GM21723 (cell line): ENCODE data around the gene KRT84.
"Not testable (repeated sequence)": the region's sequence is repeated elsewhere in the genome, so short reads cannot be mapped to it uniquely, and the experiment has no call there.

ENCODE experiments used
- ATAC-seq: cut with Tn5 transposase; IDR thresholded peaks from one replicate; pipeline ENCODE4 v1.9.1; 2021; ENCODE audit warnings: mild to moderate bottlenecking, moderate library complexity; ENCODE audit not compliant: unreplicated experiment

KRT84 gene

DNA sequence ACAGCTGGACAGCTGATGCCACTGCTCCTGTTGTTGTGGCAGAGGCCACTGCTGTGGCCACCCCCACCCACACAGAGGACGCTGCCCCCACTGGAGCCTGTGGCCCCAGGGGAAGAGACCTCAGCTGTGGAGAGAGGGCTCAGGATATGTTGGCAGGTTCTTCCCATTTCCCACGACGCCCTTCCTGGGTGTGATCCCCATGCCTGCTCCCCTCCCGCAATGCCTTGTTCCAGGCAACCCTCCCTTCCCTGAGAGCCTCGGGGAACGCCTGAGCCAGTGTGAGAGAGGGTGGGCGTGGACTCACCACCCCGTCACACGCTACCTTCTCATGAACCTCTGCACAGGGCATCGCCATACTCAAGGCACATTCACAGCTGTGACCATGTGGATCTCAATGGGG, 26.4 kb upstream of the KRT84 start:
- no peak for ATAC-seq

DNA sequence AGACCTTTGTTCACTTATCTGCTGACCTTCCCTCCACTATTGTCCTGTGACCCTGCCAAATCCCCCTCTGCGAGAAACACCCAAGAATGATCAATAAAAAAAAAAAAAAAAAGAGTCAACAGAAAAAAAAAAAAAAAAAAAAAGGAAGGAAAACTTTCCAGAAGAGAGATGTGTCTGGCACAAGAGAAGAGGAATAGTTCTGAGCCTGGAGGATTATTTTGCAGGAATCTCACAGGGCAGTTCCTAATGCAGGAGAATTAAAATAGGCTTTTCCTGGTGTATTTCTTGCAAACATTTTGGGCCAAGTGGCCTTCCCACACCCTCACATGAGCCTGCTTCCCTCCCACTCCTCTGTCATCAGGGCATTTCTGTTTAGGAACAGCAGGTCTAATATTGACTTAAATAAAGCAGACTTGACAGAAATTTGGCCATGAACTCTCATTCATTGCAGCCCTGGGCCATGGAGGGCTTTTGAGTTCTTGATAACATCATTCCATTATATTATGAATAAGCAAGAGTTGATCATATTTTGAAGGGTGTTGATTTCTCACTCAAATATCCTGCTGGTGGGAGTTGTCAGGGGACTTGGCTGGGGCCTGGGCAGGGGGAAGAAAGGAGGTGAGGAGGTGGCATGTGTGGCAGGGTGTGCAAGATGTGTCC, 25.3 kb upstream of the KRT84 start:
- not testable (repeated sequence) for ATAC-seq

DNA sequence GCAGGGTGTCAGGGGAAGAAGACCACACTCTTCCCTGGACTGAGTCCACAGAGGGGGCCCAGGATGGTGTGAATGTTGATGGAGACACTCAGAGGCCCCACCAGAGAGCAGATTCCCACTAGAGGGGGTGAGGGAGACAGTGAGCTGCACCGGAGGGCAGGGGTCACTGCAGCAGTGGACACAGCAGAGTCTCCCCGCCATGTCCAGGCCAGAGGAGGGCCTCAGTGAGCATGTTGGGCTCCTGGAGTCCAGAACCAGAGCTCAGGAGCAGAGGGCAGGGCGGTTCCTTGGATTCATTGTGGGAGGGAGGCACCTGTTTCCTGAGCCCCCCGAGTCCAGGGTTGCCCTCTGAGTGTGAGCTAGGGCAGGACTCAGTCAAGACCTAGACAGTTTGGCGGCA, 22.5 kb upstream of the KRT84 start:
- ATAC-seq, result no peak

DNA sequence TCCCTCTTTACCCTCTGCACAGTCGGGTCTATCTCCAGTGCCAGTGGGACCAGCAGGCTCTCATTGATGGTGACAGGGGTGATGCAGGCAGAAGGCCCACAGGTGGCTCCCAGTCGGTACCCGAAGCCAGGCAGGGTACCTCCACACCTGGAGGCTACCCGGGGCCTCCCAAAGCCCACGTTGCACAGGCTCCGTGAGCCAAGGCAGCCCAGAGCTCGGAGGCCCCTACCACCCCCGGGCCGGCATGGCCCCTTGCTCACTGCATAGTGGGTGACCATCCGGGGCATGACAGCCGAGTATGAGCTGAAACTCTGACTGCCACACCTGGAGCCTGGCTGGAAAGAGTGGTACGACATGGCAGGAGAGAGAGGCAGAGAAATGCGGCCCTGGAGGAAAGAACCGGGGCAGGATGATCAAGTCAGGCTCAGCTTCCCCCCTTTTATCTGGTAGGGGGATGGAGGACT, 20.5 kb upstream of the KRT84 start, which contains the start of gene KRT82:
Gene KRT82, minus strand, starts transcription at position 414 of the 464 bp plus-strand sequence. Its CDS starts 58 bp downstream, at position 356.
- ATAC-seq, result no peak

DNA sequence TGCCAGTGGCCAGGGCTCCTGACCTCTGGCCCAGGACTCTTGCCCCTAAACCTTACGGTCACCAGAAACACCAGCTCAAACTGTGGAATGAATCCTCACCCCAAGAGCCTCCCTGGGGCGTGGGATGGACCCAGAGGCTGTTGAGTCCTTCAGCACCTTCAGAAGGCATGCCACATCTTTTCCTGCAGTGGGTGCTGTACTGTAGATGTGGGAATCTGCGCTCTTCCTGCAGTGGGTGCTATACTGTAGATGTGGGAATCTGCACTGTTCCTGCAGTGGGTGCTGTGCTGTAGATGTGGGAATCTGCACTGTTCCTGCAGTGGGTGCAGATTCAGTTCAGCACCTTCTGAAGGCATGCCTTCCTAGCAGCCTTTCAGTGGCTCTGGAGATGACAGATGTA, 19.5 kb upstream of the KRT84 start:
- no peak for ATAC-seq

DNA sequence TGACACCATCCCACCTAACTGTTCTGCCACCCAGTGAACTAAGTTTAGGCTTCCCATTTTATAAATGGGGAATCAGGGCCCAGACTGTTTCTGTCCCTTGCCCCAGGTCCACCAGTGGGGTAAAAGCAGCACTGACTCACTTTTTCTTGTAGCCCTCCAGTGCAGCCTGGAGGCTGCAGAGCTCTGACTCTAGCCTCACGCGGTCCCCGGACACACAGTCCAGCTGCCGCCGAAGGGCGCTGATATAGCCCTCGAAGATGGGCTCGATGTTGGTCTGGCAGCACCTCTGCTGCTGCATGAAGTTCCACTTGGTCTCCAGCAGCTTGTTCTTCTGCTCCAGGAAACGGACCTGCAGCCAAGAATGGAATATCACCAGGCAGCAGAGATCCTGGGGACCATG, 18.1 kb upstream of the KRT84 start:
- ATAC-seq, result no peak

DNA sequence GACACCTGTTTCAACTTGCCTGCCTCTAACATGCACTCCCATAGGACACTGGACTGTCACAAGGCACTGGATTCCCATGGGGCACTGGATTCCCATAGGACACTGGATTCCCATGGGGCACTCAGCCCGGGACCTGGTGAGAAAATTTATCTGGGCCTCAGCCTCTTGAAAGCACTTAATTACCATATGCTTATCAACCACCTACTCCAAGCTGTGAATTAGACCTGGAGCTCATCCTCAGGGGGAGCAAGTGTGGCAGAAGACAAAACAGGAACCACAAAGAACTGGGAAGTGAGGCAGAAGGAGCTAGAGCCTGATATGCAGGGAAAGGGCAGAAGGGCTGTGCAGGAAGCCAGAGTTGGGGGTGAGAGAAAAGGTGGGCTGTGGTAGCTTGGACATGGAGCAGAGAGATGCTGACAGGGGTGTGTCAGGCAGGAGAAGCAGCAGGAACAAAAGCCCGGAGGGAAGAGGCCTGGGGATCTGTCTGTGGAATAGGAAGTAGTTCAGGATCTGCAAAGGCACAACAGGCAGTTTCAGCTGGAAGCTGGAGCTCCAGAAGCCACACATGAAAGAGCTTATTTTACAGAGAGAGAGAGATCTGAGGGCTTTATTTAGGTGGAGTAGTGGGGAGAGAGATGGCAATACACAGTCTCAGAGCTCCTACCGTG, 17.6 kb upstream of the KRT84 start:
- no peak for ATAC-seq

DNA sequence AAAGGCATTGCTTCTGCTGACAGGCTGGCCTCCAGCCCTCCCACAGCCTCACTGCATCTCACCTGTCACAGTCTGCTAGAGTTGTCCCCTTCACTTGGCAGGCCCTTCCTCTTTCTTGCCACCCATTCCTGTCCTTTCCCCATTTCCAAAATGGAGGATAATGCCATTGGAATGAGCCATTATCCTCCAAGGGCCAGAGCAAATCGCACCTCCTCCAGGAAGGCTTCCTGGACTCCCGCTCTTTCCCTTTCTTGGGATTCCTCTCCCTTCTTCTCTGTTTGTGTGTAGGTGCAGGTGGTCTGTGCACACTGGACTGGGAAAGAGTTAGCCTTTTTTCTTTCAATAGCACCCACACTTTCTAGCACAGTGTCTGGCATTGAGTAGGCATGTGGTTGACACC, 16.9 kb upstream of the KRT84 start:
- ATAC-seq, result no peak

DNA sequence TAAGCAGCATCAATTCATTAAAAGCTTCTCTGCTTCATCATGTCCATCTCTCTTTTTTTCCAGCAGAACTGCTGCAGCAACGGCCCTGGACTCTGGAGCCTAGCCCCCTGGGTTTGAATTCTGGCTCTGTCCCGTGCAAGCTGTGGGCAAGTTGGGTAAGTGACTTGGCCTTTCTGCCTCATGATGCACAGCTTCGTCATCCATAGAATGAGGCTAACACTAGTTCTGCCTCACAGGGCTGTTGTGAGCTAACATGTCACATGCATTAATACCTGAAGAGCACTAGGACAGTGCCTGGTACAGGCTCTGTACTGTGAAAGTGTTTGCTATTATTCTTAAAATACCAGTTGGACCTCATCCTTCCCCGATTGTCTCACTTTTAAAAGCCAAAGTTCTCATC, 16.5 kb upstream of the KRT84 start:
- ATAC-seq, result no peak

DNA sequence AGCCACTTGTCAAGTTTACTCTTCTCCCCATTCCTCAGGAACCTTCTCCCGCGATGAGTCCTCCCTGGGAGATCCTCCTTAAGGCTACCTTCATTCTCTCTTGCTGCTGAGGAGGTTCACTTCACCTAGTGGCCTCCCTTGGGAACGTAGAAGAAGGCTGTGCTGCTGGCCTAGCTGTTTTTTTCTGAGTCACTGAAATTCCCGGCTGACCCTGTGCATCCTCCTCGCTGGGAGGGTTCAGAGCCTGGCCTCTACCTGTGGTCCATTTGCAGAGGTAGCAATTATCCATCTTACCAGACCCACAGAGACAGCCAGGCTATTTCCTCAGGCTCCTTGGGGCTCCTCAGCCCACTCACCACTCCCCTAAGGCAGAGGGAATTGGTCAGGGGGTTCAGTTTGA, 16.1 kb upstream of the KRT84 start:
- ATAC-seq, result no peak

DNA sequence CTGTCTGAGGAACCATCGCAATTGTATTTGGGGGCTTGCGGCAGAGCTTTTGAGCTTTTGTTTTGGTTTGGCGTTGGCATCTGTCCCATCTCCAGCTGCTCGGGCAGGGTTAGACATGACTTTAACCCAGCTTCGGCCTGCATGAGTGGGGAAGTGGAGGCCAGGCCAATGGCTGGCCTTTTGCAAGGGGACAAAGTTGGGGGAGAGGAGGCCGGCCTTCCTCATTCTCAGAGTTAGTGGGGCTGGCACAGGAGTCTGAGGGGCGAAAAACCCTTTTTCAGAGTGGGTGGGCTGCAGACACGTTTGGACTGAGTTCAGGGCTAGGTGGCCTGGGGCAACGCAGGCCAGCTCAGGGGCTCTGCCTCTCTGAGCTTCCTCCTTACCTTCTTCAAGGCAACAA, 15.5 kb upstream of the KRT84 start:
- ATAC-seq, result no peak

DNA sequence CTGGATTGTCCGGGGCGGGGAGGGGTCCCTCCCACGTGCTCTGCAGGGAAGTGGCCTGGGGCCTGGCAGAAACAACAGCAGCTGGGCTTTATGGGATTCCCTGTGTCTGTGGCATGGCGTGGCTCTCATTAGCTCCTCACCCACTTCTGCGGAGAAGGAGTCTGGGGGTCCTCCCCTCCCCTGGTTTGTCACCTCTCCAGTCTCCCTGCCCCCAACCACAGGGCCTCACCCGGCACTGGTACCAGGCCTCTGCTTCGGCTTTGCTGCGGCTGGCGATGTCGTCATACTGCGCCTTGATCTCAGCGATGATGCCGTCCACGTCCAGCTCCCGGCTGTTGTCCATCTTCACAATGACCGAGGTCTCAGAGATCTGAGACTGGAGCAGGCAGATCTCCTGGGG, 14.3 kb upstream of the KRT84 start:
- ATAC-seq, result no peak

DNA sequence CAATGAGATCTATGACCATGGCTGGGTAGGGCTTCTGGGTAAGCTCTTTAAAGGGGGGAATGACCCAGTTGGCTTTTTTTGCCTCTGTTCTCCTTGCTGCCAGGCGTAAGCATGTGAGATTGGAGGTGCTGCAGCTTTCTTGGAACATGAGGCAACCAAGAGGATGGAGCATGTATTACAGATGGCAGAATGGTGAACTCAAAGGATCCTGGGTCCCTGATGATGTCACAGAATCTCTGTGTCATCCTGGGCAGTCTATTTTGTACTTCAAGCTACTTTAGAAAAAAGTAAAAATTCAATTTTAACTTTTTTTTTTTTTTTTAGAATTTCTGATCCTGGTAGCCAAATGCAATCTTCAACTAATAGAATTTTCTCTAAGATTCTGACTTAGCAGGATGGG, 12.7 kb upstream of the KRT84 start:
- no peak for ATAC-seq

DNA sequence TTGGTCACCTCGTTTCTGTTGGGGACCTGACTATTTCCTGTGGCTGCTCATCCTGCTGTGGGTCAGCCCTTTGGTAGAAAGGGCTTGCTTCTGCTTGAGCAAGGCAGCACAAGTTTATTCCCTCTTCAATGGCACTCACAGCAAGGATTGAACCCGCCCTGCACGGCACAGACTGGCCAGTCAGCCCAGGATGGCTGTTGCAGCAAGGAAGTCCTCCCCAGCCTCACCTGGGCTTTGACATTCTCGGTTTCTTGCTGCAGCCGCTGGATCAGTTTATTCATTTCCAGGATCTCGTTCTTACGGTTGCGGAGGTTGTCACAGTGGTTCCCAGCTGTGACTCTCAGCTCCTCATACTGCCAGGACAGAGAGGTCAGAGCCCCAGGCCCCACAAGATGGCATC, 11.2 kb upstream of the KRT84 start:
- no peak for ATAC-seq

DNA sequence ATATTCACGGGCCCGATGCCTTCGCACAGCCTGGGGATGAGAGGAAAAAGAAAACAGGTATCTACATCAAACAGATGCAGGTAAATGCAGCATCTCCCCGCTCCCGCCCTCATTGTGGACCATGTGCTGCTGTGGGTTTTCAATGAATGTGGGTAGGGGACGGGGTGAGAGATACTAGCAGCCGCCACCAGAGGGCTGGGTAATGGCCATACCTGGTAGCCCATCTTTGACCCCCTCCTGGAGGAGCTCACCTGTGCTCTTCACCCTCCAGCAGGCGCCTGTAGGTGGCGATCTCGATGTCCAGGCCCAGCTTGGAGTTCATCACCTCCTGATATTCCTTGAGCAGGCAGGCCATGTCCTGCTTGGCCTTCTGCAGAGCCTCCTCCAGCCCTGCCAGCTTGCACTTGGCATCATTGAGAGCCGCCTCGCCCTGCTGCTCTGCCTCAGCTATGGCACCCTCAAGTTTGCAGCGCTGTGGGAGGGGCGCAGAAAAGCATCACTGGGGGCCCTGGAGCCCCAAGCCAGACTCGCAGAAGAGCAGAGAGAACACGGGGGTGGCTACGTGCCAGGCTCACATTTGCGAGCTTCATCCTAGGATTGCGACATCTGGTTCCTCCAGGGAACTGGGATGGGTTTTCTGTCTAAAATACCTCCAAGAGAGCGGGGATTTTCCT, 10.4 kb upstream of the KRT84 start:
- ATAC-seq, result no peak

DNA sequence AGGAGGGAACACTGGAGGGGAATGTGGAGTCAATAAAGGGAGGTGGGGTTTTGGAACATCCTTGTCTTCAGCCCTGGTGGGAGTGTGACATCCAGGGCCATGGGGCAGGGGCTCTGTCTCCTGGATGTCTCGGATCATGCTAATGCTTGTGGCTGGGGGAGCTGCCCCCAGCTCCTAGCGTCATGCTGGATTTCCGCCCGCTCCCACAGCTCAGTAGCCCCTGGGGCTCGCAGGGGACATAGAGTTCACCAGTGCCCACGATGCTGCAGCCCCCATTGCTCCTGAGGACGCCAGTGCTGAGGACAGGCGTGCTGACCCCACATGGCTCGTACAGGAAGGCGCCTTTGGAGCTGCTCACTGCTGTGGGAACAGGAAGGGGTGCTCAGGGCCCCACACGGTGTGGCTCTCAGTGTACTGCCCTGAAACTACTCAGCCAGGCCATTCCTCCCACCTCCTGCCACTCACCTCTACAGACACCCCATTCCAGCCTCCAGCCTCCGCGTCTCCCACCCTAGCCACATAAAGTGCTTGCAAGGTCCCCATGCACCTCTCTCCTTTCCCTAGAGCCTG, 9.5 kb upstream of the KRT84 start:
- ATAC-seq, result no peak

DNA sequence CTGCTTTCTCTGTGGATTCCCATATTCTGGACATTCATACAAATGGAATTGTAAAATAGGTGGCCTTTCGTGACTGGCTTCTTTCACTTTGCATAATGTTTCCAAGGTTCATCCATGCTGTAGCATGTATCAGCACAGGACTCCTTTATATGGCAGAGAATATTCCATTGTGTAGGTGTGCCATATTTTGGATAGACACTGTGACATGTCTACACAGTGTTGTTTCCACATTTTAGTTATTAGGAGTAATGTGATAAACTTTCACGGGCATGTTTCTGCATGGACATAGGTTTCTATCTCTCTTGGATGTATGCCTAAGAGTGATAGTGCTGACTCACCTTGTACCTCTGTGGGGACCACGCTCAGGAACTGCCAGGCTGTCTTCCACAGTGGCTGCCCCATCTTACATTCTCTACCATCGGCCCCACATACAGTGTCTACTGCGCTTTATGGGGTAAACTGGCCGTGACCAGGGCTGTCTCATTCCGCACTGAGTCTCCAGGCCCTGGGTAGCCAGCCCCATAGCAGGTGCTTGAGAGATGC, 7.1 kb upstream of the KRT84 start:
- no peak for ATAC-seq

DNA sequence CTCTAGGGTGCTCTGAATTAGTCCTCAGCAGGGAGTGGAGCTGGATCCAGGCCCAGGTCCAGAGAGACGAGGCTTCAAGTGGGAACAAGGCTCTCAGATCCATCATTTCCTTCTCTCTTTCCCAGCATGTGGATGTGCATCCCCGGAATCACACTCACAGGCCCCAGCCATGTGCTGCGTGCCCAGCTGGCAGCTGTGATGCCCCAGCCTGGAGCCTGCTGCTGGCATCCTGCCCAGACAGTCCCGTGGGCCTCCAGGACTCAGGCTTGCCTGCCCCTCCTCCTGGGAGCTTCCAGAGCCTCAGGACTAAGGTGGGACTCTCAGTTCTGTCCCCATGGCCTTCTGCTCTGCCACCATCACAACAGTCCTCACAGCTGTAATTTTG, 6.2 kb upstream of the KRT84 start:
- no peak for ATAC-seq

DNA sequence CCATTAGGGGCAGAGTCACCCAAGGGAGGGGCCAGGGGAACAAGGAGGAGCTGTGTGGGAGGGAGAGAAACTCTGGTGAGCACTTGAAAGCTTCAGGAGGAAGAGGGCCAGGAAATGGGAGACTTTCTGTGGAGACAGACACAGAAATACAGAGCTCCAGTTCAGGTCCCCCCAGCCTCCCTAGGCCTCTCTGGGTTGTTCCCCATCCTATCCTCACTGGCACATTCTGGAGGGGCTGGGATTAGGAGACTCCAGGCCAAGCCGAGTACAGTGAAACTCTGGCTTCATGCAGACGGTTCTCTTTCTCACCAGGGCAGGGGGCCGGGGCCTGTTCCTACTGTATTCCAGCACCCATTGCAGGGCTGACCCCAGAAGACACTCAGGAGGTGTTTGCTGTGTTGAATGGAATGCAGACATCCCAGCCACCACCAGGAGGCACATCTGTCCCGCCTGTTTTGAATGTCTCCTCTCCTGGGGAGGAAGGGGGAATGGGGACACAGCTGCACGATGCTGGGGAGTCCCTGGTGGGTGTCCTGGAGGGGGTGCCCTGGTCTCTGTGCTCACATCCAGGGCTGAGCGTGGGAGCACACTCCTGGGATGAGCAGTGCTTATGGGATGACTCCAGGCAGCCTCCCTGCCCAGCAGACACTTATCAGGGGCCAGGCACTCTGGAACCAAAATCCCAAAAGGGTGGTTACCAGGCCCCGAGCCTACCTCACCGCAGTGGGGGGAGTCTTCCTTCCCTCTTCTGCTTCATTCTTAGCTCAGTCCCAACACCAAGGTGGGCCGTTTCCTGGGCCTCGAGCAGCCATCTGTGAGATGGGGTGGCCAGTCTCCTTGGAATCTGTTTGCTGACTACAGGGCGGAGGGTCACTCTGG, 5.5 kb upstream of the KRT84 start:
- ATAC-seq, result no peak

DNA sequence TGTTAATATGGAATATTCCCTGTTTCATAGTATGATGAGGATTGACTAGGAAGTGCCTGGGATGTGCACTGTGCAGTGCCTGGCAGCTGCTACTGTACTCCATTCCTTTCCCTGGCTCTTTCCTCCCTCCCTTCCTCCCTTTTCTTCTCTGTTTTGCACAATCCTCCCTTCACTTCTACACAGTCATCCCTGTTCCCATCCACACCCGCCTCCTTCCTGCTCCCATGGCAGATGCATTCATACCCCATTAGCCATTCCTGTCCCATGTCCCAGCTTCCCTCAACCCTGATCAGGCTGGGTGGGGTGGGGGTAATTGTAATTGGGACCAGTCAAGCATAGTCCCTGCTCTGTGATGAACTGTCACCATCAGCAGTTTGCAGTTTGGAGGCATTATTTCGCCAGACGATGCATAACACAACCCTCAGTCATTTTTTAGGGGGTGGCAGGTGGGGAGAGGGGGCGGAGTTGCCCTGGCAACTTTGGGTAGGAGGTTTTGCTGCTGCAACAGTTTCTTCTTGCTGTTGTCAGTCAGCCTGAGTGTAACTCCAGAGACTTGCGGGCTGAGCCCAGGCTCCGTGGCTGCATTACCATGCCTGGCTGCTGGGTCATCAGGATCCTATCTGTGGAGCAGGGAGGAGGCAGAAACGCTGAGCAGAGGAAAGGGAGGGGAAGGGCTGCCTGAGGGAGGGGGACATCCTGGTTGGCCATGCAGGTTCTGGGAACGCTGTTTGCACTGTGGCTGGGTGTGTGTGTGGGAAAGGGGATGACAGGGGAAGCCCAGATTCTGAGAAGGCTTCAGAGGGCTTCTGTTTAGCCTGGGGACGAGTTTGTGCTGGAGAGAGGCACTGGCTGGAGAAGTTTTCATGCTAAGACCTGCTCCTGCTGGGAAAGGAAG, 4.1 kb upstream of the KRT84 start:
- no peak for ATAC-seq
